SU-DHL-6 (cell line): ENCODE data around the gene NANOS3.

Experiments used
- H2AFZ ChIP-seq: fragments of 200-600 bp; sonication (generic); 2 replicates; pipeline ENCODE4 v1.6.1; 2014; ENCODE audit warnings: low read depth, mild to moderate bottlenecking, moderate library complexity, mixed read lengths, antibody characterized with exemption, low read length; ENCODE audit not compliant: severe bottlenecking
- H3F3A ChIP-seq: fragments of 200-600 bp; shearing (Covaris generic); 2 replicates; pipeline ENCODE4 v1.6.0; 2016; ENCODE audit warnings: antibody characterized with exemption, mild to moderate bottlenecking; ENCODE audit not compliant: insufficient read depth
- H3K27ac ChIP-seq: fragments of 200-600 bp; sonication (generic); 2 replicates; pipeline ENCODE4 v1.5.1; 2016; ENCODE audit warnings: low read depth, mild to moderate bottlenecking, low read length, moderate library complexity, mixed read lengths
- H3K27me3 ChIP-seq: fragments of 200-600 bp; sonication (generic), shearing (Covaris generic); 2 replicates; pipeline ENCODE4 v1.6.0; 2014; ENCODE audit warnings: mild to moderate bottlenecking, low read length
- H3K36me3 ChIP-seq: fragments of 200-600 bp; sonication (generic); 2 replicates; pipeline ENCODE4 v1.6.1; 2014; ENCODE audit warnings: mild to moderate bottlenecking, low read length, mixed read lengths
- H3K4me2 ChIP-seq: fragments of 300-600, 200-600 bp; shearing (Covaris generic), sonication (generic); 2 replicates; pipeline ENCODE4 v1.6.0; 2014; ENCODE audit warnings: low read length, low read depth, mild to moderate bottlenecking; ENCODE audit not compliant: poor library complexity, severe bottlenecking
- H3K4me3 ChIP-seq: fragments of 200-600 bp; sonication (generic); 2 replicates; pipeline ENCODE4 v1.5.1; 2014; ENCODE audit warnings: antibody characterized with exemption, low read length, mild to moderate bottlenecking, mixed read lengths; ENCODE audit not compliant: insufficient read depth, poor library complexity, severe bottlenecking
- H3K79me2 ChIP-seq: fragments of 200-600 bp; sonication (generic); 2 replicates; pipeline ENCODE4 v1.6.1; 2014; ENCODE audit warnings: mild to moderate bottlenecking, low read length, moderate library complexity; ENCODE audit not compliant: insufficient read depth
- H3K9ac ChIP-seq: fragments of 200-600 bp; sonication (generic); 2 replicates; pipeline ENCODE4 v1.7.0; 2014; ENCODE audit warnings: mild to moderate bottlenecking, low read length
- H3K9me2 ChIP-seq: fragments of 200-600 bp; sonication (generic); replicated peaks from 2 replicates; pipeline ENCODE4 v1.6.1; 2014; ENCODE audit warnings: low read length; ENCODE audit not compliant: insufficient read depth
- H3K9me3 ChIP-seq: fragments of 200-600 bp; sonication (generic); 2 replicates; pipeline ENCODE4 v1.6.1; 2014; ENCODE audit warnings: low read length, mixed read lengths; ENCODE audit not compliant: insufficient read depth
- H4K20me1 ChIP-seq: fragments of 200-600 bp; sonication (generic); 2 replicates; pipeline ENCODE4 v1.6.1; 2014; ENCODE audit warnings: low read depth, mild to moderate bottlenecking, antibody characterized with exemption, low read length, moderate library complexity, mixed read lengths
- CTCF ChIP-seq: fragments of 200-600 bp; sonication (generic); IDR thresholded peaks from one replicate; pipeline ENCODE4 v1.5.1; 2017; ENCODE audit warnings: antibody characterized with exemption, mild to moderate bottlenecking, low read length, moderate library complexity; ENCODE audit not compliant: insufficient read depth, poor library complexity, severe bottlenecking
- EZH2phosphoT487 ChIP-seq: fragments of 200-600 bp; sonication (generic), shearing (Covaris generic); conservative IDR thresholded peaks from 2 replicates; pipeline ENCODE4 v1.6.1; 2018; ENCODE audit warnings: mild to moderate bottlenecking, antibody characterized with exemption, low read length, moderate library complexity, mixed read lengths

The NANOS3 gene

GRCh38 chr19:13892870-13893269 lies 15.9 kb downstream of the NANOS3 start:
- no peaks in the 10 kb centered on the region for H3K79me2 ChIP-seq
- H3F3A ChIP-seq, result no peaks in the 10 kb centered on the region
- no peaks in the 10 kb centered on the region for H3K27me3 ChIP-seq
- TF ChIP-seq CTCF (no peak), EZH2phosphoT487 (no peak)
- H2AFZ ChIP-seq, result no peak overlapping the region
- no peak overlapping the region for H3K9ac ChIP-seq
- no peak overlapping the region for H3K4me2 ChIP-seq
- H3K9me3 ChIP-seq, result no peaks in the 10 kb centered on the region
- H3K4me3 ChIP-seq, result no peak overlapping the region
- no peak overlapping the region for H3K27ac ChIP-seq
- no peaks in the 10 kb centered on the region for H3K9me2 ChIP-seq
- no peaks in the 10 kb centered on the region for H4K20me1 ChIP-seq
- H3K36me3 ChIP-seq, result no peaks in the 10 kb centered on the region

GRCh38 chr19:13894552-13894951 lies 17.6 kb downstream of the NANOS3 start:
- no peaks in the 10 kb centered on the region for H3K9me3 ChIP-seq
- no peak for TF ChIP-seq CTCF
- TF ChIP-seq EZH2phosphoT487, result no peak
- H3K9ac ChIP-seq, result no peak overlapping the region
- H3K4me3 ChIP-seq, result no peak overlapping the region
- H3K27me3 ChIP-seq, result no peaks in the 10 kb centered on the region
- no peak overlapping the region for H2AFZ ChIP-seq
- H3K4me2 ChIP-seq, result no peak overlapping the region
- no peaks in the 10 kb centered on the region for H3F3A ChIP-seq
- H3K9me2 ChIP-seq, result no peaks in the 10 kb centered on the region
- H3K79me2 ChIP-seq, result no peaks in the 10 kb centered on the region
- no peaks in the 10 kb centered on the region for H4K20me1 ChIP-seq
- H3K36me3 ChIP-seq, result no peaks in the 10 kb centered on the region
- H3K27ac ChIP-seq, result no peak overlapping the region

- no peak overlapping the region for H3K9ac ChIP-seq
- H3K27me3 ChIP-seq, result no peaks in the 10 kb centered on the region
- H3K27ac ChIP-seq, result no peak overlapping the region
- no peaks in the 10 kb centered on the region for H4K20me1 ChIP-seq
- no peak overlapping the region for H3K4me2 ChIP-seq
- H2AFZ ChIP-seq, result no peak overlapping the region
- H3K36me3 ChIP-seq, result no peaks in the 10 kb centered on the region
- no peaks in the 10 kb centered on the region for H3F3A ChIP-seq
- H3K9me3 ChIP-seq, result no peaks in the 10 kb centered on the region
- H3K9me2 ChIP-seq, result no peaks in the 10 kb centered on the region
- no peak for TF ChIP-seq EZH2phosphoT487
- no peak for TF ChIP-seq CTCF
- no peak overlapping the region for H3K4me3 ChIP-seq
- H3K79me2 ChIP-seq, result no peaks in the 10 kb centered on the region
These were observed 19.3 kb downstream of the NANOS3 start for GRCh38 chr19:13896227-13896626.

- H2AFZ ChIP-seq, result no peak overlapping the region
- H3K27me3 ChIP-seq, result no peaks in the 10 kb centered on the region
- no peaks in the 10 kb centered on the region for H3K36me3 ChIP-seq
- H4K20me1 ChIP-seq, result no peaks in the 10 kb centered on the region
- no peak overlapping the region for H3K27ac ChIP-seq
- H3K79me2 ChIP-seq, result no peaks in the 10 kb centered on the region
- TF ChIP-seq EZH2phosphoT487 (no peak), CTCF (no peak)
- H3K9me3 ChIP-seq, result no peaks in the 10 kb centered on the region
- H3K4me3 ChIP-seq, result no peak overlapping the region
- H3K4me2 ChIP-seq, result no peak overlapping the region
- no peaks in the 10 kb centered on the region for H3K9me2 ChIP-seq
- no peaks in the 10 kb centered on the region for H3F3A ChIP-seq
- H3K9ac ChIP-seq, result no peak overlapping the region
These were observed 22.5 kb downstream of the NANOS3 start for GRCh38 chr19:13899393-13899792.
